Forelimb muscle (tissue), 1 donor: ENCODE results near the gene CABP7. TPM values are rescaled to one million over a fixed set of nuclear protein-coding genes. Genes with fewer than 3 reads are reported as not detected.

Source experiments
- DNase-seq: peaks from one replicate; pipeline ENCODE4 v3.0.0-alpha.2; 2013; ENCODE audit warnings: low read depth
- polyA plus RNA-seq: library from polyadenylated mRNA; unstranded; fragments of 120-200 nt; gene quantifications from one replicate; pipeline ENCODE4 v1.2.1, GENCODE V29; 2013; ENCODE audit not compliant: insufficient read length

The CABP7 gene
- 0.14 TPM for polyA plus RNA-seq

GRCh38 chr22:29719899-29720645, at the start of gene CABP7:
Gene CABP7, plus strand, starts transcription at chr22:29720003. Its CDS starts 422 bp downstream, at chr22:29720425.
- DNase-seq = no peak

GRCh38 chr22:29670626-29671025, 49.2 kb upstream of the CABP7 start:
- no peak for DNase-seq

- DNase-seq = no peak
These were observed 46.3 kb upstream of the CABP7 start for GRCh38 chr22:29673361-29674066.

- DNase-seq = no peak
These were observed 45.7 kb upstream of the CABP7 start for GRCh38 chr22:29674121-29674520.

- DNase-seq = no peak
These were observed 40.5 kb upstream of the CABP7 start for GRCh38 chr22:29679316-29679715.

- no peak for DNase-seq
These were observed 36.3 kb upstream of the CABP7 start for GRCh38 chr22:29683536-29683935.

- no peak for DNase-seq
These were observed 35.6 kb upstream of the CABP7 start for GRCh38 chr22:29684244-29684643.

- no peak for DNase-seq
These were observed 30.5 kb upstream of the CABP7 start for GRCh38 chr22:29689206-29689879.

GRCh38 chr22:29689880-29690213, 30.0 kb upstream of the CABP7 start:
- no peak for DNase-seq

- no peak for DNase-seq
These were observed 29.3 kb upstream of the CABP7 start for GRCh38 chr22:29690476-29690875.

- DNase-seq = no peak
These were observed 28.0 kb upstream of the CABP7 start for GRCh38 chr22:29691636-29692326.

- no peak for DNase-seq
These were observed 27.5 kb upstream of the CABP7 start for GRCh38 chr22:29692327-29692640.

GRCh38 chr22:29693161-29693560, 26.6 kb upstream of the CABP7 start:
- DNase-seq = no peak

GRCh38 chr22:29693671-29694070, 26.1 kb upstream of the CABP7 start:
- no peak for DNase-seq

- no peak for DNase-seq
These were observed 24.5 kb upstream of the CABP7 start for GRCh38 chr22:29695129-29695926.

- no peak for DNase-seq
These were observed 21.8 kb upstream of the CABP7 start for GRCh38 chr22:29697853-29698598.

GRCh38 chr22:29700206-29700899, 19.4 kb upstream of the CABP7 start:
- DNase-seq = no peak

GRCh38 chr22:29700900-29701154, 19.0 kb upstream of the CABP7 start:
- no peak for DNase-seq

GRCh38 chr22:29701155-29701999, 18.4 kb upstream of the CABP7 start:
- DNase-seq = no peak
